HEK293T (cell line): ENCODE data around the gene CNOT1.

Source experiments
- CTCF ChIA-PET: fragments of 350-600 bp; formaldehyde crosslinking; extraction: SDS; loops from one replicate; lab custom pipeline; 2021; ENCODE audit warnings: antibody characterized with exemption, inconsistent platforms; lab: Yijun Ruan, JAX
- POLR2A ChIA-PET: fragments of 350-600 bp; formaldehyde crosslinking; extraction: SDS; loops from one replicate; lab custom pipeline; 2020; ENCODE audit warnings: antibody characterized with exemption, inconsistent platforms; lab: Yijun Ruan, JAX
- DNase-seq: peaks from one replicate; pipeline ENCODE4 v3.0.0; 2012; ENCODE audit warnings: mixed read lengths; ENCODE audit errors: extremely low spot score
- ARNT ChIP-seq: fragments of 450-650 bp; IDR thresholded peaks from 2 replicates; pipeline ENCODE4 v1.6.1; 2017; ENCODE audit warnings: mild to moderate bottlenecking
- BHLHE40 ChIP-seq: fragments of 450-650 bp; IDR thresholded peaks from 2 replicates; pipeline ENCODE4 v1.6.1; 2016; ENCODE audit warnings: mild to moderate bottlenecking, moderate library complexity, borderline replicate concordance
- CTBP1 ChIP-seq: fragments of 450-650 bp; IDR thresholded peaks from 2 replicates; pipeline ENCODE4 v1.6.1; 2016; ENCODE audit warnings: borderline replicate concordance
- ELF4 ChIP-seq: fragments of 450-650 bp; IDR thresholded peaks from 2 replicates; pipeline ENCODE4 v1.6.1; 2017; ENCODE audit warnings: antibody characterized with exemption
- FOXA1 ChIP-seq: fragments of 450-650 bp; IDR thresholded peaks from 2 replicates; pipeline ENCODE4 v1.6.1; 2016; ENCODE audit warnings: mild to moderate bottlenecking
- FOXK2 ChIP-seq: fragments of 450-650 bp; IDR thresholded peaks from 2 replicates; pipeline ENCODE4 v1.6.1; 2016; ENCODE audit warnings: mild to moderate bottlenecking
- FOXM1 ChIP-seq: fragments of 450-650 bp; IDR thresholded peaks from 2 replicates; pipeline ENCODE4 v1.6.1; 2017; ENCODE audit warnings: mild to moderate bottlenecking, borderline replicate concordance
- HDGF ChIP-seq: fragments of 450-650 bp; IDR thresholded peaks from 2 replicates; pipeline ENCODE4 v1.6.1; 2017; ENCODE audit warnings: antibody characterized with exemption, borderline replicate concordance
- L3MBTL2 ChIP-seq: fragments of 450-650 bp; conservative IDR thresholded peaks from 2 replicates; pipeline ENCODE4 v1.6.1; 2016; ENCODE audit warnings: mild to moderate bottlenecking
- LEF1 ChIP-seq: fragments of 450-650 bp; IDR thresholded peaks from 2 replicates; pipeline ENCODE4 v1.6.1; 2017; ENCODE audit warnings: mild to moderate bottlenecking, borderline replicate concordance
- NFRKB ChIP-seq: fragments of 450-650 bp; IDR thresholded peaks from 2 replicates; pipeline ENCODE4 v1.6.1; 2016; ENCODE audit warnings: mild to moderate bottlenecking, moderate library complexity
- SP1 ChIP-seq: fragments of 450-650 bp; IDR thresholded peaks from 2 replicates; pipeline ENCODE4 v1.6.1; 2017
- SUZ12 ChIP-seq: fragments of 450-650 bp; IDR thresholded peaks from 2 replicates; pipeline ENCODE4 v1.6.1; 2016; ENCODE audit warnings: mild to moderate bottlenecking
- TARDBP ChIP-seq: fragments of 450-650 bp; IDR thresholded peaks from 2 replicates; pipeline ENCODE4 v1.6.1; 2016
- ZNF384 ChIP-seq: fragments of 450-650 bp; IDR thresholded peaks from 2 replicates; pipeline ENCODE4 v1.6.1; 2016
- TF ChIP-seq, protein P1 (sequence below): fragments of 450-650 bp; IDR thresholded peaks from 2 replicates; pipeline ENCODE4 v1.6.1; 2016

CNOT1 gene

DNA sequence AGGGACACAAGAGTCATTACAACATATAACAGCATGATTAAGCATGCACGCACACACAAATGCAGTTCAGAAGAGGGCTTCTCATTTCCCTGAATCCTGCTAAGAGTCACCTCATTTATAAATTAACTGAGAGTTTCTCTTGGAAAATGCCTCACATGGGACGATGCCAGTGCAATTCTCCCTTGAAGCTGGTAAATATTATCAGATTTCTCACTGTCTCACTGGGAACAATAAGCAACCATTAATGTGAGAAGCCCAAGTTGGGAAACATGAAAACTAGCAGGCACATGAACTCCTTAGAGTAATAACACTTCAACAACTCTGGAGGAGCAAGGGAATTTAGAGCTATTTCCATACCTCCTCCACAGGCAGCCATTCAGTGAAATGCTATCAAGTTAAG, 87.9 kb downstream of the CNOT1 start:
- POLR2A ChIA-PET: no interaction called here
- no peak for DNase-seq
- TF ChIP-seq SUZ12 (no peak), CTBP1 (no peak), ZNF384 (no peak), FOXA1 (no peak), FOXK2 (no peak), NFRKB (no peak), ARNT (no peak)
- TF ChIP-seq, protein P1, sequence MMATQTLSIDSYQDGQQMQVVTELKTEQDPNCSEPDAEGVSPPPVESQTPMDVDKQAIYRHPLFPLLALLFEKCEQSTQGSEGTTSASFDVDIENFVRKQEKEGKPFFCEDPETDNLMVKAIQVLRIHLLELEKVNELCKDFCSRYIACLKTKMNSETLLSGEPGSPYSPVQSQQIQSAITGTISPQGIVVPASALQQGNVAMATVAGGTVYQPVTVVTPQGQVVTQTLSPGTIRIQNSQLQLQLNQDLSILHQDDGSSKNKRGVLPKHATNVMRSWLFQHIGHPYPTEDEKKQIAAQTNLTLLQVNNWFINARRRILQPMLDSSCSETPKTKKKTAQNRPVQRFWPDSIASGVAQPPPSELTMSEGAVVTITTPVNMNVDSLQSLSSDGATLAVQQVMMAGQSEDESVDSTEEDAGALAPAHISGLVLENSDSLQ: no peak
- CTCF ChIA-PET: no interaction called here

DNA sequence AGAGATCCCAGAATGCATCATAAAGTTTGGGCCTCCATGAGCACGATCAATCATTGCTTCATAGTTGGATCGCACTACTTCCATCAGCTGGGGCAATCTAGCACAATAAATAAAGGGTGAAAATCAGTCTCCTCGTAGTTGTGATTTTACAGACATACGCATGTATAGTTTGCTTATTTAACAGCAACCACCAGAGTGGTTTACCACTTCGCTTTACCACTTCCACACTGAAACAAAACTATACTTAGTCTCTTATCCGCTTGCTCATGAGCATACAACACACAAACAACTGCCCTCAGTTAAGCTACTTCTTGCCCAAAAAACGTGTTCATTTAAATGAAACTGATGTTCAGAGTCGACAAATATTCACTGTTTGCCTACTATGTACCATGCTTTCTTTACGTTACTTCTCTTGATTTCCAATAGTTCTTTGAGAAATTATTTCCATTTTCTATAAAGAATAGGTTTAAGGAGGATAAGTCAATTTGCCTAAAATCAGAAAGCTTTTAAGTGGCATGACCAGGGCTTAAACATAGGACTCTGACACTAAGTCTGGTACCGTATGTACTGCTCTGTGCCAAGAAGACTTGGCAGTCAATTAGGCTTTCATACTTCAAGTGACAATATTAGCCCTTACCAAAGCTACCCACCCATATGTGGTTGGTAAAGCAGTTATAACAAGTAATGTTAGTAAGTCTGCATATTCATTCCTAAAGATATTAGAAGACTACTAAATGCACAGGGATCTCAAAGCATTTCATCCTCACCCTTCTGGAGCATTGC, 92.3 kb downstream of the CNOT1 start:
- CTCF ChIA-PET: no interaction called here
- no peak for DNase-seq
- TF ChIP-seq L3MBTL2: no peak
- TF ChIP-seq ZNF384: no peak
- TF ChIP-seq SUZ12: no peak
- TF ChIP-seq LEF1: no peak
- TF ChIP-seq ELF4: no peak
- TF ChIP-seq CTBP1: no peak
- TF ChIP-seq BHLHE40: no peak
- TF ChIP-seq TARDBP: no peak
- TF ChIP-seq SP1: no peak
- no peak for TF ChIP-seq HDGF
- no peak for TF ChIP-seq FOXK2
- TF ChIP-seq NFRKB: no peak
- POLR2A ChIA-PET: interaction anchor here (1.1 kb wide), 1 partner anchor 17 kb away, joined by 3 read pairs; no protein-coding TSS in a partner anchor

DNA sequence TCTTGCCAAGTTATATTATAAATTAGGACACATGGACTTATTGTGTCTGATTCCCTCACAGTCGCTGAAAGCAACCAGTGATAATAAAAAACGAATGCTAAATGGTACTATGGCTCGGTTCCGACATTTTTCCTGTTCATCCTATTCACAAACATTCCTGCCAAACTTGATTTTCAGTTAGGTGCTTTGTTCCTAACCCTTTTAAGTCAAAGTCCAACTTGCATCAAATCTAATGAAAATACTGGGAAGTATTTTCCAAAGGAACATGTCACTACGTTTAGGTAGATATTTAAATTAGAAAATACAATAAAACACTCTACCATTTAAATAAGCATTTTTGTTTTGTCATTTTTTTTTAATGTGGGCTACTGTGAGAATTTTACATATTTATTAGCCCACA, 93.3 kb downstream of the CNOT1 start:
- CTCF ChIA-PET: no interaction called here
- DNase-seq: no peak
- POLR2A ChIA-PET: interaction anchor here (1.1 kb wide), 1 partner anchor 16 kb away, joined by 3 read pairs; no protein-coding TSS in a partner anchor
- TF ChIP-seq FOXM1 (no peak), BHLHE40 (no peak), L3MBTL2 (no peak), ARNT (no peak), HDGF (no peak), NFRKB (no peak), ELF4 (no peak), SUZ12 (no peak), SP1 (no peak)
- TF ChIP-seq, protein P1: no peak

DNA sequence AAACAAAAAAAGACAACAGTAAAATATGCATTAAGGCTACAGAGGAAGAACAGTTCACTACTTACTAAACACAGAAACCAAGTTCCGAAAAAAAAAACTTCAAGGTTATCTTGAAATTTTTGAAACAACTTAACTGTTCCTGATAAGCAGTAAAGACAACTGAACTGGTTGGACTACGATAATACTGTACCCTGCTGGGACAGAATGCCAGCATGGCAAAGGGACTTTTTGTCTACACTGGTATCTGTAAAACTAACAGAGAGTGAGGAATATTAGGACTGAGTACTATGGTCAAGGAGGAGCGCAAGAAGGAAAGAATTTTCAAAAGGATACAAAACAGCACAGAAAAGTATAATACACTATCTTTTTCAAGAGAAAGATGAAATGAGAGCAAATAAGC, 94.5 kb downstream of the CNOT1 start:
- POLR2A ChIA-PET: interaction anchor here (0.6 kb wide), 1 partner anchor 57 kb away, joined by 3 read pairs; no protein-coding TSS in a partner anchor
- CTCF ChIA-PET: no interaction called here
- no peak for DNase-seq
- no peak for TF ChIP-seq NFRKB
- TF ChIP-seq L3MBTL2: no peak
- no peak for TF ChIP-seq SUZ12
- TF ChIP-seq ZNF384: no peak
- no peak for TF ChIP-seq BHLHE40
- TF ChIP-seq ELF4: no peak
- TF ChIP-seq SP1: no peak
- no peak for TF ChIP-seq HDGF

DNA sequence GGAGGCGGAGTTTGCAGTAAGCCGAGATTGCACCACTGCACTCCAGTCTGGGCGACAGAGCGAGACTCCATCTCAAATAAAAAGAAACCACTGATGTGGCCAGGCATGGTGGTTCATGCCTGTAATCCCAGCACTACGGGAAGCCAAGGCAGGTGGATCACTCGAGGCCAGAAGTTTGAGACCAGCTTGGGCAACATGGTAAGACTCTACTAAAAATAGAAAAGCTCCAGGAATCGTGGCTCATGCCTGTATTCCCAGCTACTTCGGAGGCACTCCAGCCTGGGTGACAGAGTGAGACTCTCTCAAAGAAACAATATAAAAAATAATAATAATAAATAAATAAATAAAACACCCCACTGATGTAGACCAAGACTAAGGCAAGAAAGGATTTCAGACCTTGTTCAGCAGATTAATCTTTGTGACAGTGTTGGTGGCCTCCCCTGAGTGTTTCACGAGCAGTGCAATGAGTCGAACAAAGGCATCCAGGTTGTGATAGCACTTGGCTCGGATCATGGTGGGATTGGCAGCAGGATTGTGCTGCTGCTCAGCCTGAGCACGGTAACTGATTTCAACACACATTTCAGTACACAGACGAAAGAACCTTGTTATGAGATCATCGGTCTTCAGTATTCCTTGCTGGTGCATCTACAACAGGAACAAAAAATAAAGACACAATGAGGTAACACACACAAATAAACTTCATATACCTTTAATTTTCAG, 95.7 kb downstream of the CNOT1 start:
- no peak for DNase-seq
- POLR2A ChIA-PET: no interaction called here
- no peak for TF ChIP-seq FOXK2
- no peak for TF ChIP-seq TARDBP
- no peak for TF ChIP-seq HDGF
- TF ChIP-seq, protein P1: no peak
- no peak for TF ChIP-seq SP1
- no peak for TF ChIP-seq BHLHE40
- TF ChIP-seq CTBP1: no peak
- TF ChIP-seq ELF4: no peak
- CTCF ChIA-PET: no interaction called here

DNA sequence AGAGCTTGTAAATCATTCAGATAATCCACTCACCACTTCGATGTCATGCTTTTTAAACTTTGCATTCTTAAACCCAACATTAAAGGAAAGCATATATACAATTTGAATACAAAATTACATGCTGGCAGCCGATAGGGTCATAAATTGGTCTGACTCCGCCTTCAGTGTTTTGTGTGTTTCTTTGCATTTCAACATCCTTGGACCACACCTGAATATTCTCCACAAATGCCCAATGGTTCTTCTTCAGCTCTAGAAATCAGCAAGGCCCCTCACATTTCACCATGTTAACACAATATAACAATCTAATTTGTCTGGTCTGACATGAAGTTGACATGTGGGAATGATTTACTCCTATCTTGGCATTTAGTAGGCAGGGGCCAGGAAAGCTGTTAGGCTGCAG, 97.2 kb downstream of the CNOT1 start:
- TF ChIP-seq L3MBTL2 (no peak), SUZ12 (no peak), FOXM1 (no peak), ZNF384 (no peak), LEF1 (no peak), ARNT (no peak), SP1 (no peak), FOXK2 (no peak), TARDBP (no peak), CTBP1 (no peak), FOXA1 (no peak), HDGF (no peak), BHLHE40 (no peak), NFRKB (no peak)
- TF ChIP-seq, protein P1: no peak

More for the DNA sequence above, 97.2 kb downstream of the CNOT1 start:
- POLR2A ChIA-PET: no interaction called here
- DNase-seq: no peak
- CTCF ChIA-PET: no interaction called here
